ENCODE data around the gene GIMAP5. TPM values are rescaled to one million over a fixed set of nuclear protein-coding genes. Genes with fewer than 3 reads are reported as not detected.

Gene GIMAP5
- total RNA-seq, 2 donors from 2014 or later = 35.9 to 55.0 TPM

DNA sequence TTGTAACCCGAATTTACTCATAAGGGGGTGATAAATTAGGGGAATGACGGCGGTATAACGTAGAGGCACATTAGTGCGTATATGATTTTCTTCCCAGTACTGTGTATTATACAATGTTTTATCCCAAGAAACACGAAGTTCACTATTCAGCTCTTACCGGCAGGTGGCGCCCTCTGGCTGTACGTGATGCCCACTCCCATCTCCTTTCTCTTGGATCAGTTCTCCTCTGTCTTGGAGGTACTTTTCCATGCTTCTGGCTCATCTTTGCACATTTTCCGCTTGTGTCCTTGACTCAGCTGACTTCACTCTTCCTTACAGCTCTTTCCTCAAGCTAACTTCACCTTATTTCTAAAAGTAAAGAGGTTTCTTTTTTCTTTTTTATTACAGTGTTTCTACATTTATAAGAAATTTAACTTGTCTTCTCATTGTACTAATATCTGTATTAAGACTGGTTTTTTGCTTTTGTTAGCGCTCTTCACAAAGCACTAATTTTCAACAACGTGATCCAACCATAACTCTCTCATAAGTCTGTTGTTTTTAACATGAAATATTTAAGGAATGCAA is 41.6 kb downstream of the GIMAP5 start:
- Histone ChIP-seq H3K9me3 (no peaks in the 10 kb centered on the region), H3K27me3 (replicated peaks; ENCODE audit: insufficient read depth) (no peaks in the 10 kb centered on the region), H3K27ac (no peak overlapping the region), H3K4me1 (ENCODE audit: control insufficient read depth in 1 of 2, low read depth in 2 of 2) (no peaks in the 10 kb centered on the region), H3K4me3 (no peak overlapping the region), H3K36me3 (no peaks in the 10 kb centered on the region)
- no peak for DNase-seq (ENCODE audit: low spot score)
- no peak for ATAC-seq (ENCODE audit: insufficient number of reproducible peaks, low FRiP score, low read depth)
- TF ChIP-seq, protein P1, sequence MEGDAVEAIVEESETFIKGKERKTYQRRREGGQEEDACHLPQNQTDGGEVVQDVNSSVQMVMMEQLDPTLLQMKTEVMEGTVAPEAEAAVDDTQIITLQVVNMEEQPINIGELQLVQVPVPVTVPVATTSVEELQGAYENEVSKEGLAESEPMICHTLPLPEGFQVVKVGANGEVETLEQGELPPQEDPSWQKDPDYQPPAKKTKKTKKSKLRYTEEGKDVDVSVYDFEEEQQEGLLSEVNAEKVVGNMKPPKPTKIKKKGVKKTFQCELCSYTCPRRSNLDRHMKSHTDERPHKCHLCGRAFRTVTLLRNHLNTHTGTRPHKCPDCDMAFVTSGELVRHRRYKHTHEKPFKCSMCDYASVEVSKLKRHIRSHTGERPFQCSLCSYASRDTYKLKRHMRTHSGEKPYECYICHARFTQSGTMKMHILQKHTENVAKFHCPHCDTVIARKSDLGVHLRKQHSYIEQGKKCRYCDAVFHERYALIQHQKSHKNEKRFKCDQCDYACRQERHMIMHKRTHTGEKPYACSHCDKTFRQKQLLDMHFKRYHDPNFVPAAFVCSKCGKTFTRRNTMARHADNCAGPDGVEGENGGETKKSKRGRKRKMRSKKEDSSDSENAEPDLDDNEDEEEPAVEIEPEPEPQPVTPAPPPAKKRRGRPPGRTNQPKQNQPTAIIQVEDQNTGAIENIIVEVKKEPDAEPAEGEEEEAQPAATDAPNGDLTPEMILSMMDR (IDR thresholded peaks at IDR 0.05) = peak; percentile 43

GRCh38 chr7:150780292-150780691 is 43.1 kb downstream of the GIMAP5 start:
- Histone ChIP-seq H3K9me3 (no peaks in the 10 kb centered on the region), H3K4me3 (no peak overlapping the region), H3K27ac (no peak overlapping the region), H3K27me3 (replicated peaks; ENCODE audit: insufficient read depth) (no peaks in the 10 kb centered on the region), H3K36me3 (no peaks in the 10 kb centered on the region), H3K4me1 (ENCODE audit: control insufficient read depth in 1 of 2, low read depth in 2 of 2) (no peaks in the 10 kb centered on the region)
- TF ChIP-seq, protein P1 (IDR thresholded peaks at IDR 0.05) = no peak
- no peak for DNase-seq (ENCODE audit: low spot score)
- ATAC-seq (ENCODE audit: insufficient number of reproducible peaks, low FRiP score, low read depth) = no peak

DNA sequence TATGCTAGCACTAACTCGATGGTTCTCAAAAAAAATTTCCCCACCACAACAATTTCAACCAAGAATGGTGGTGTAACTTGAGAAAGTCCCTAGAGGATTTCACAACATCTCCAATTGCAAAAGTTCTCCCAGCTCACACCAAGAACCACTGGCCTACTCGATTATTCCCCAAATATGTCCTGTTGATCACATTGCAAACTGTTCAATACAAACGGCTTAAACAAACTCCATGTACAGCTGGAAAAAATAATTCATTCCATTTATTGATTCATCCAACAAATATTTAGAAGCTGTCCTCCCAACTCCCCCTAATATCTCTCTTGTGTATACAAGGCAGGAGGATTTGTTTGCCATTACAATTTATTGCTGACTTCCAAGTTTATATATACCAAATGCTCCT is 43.9 kb downstream of the GIMAP5 start:
- DNase-seq (ENCODE audit: low spot score) = no peak
- ATAC-seq (ENCODE audit: insufficient number of reproducible peaks, low FRiP score, low read depth) = no peak
- no peak overlapping the region for H3K27ac ChIP-seq
- H3K27me3 ChIP-seq (replicated peaks; ENCODE audit: insufficient read depth) = no peaks in the 10 kb centered on the region
- no peaks in the 10 kb centered on the region for H3K36me3 ChIP-seq
- H3K4me3 ChIP-seq = no peak overlapping the region
- TF ChIP-seq, protein P1 (IDR thresholded peaks at IDR 0.05) = no peak
- H3K4me1 ChIP-seq (ENCODE audit: control insufficient read depth in 1 of 2, low read depth in 2 of 2) = no peaks in the 10 kb centered on the region
- H3K9me3 ChIP-seq = no peaks in the 10 kb centered on the region

DNA sequence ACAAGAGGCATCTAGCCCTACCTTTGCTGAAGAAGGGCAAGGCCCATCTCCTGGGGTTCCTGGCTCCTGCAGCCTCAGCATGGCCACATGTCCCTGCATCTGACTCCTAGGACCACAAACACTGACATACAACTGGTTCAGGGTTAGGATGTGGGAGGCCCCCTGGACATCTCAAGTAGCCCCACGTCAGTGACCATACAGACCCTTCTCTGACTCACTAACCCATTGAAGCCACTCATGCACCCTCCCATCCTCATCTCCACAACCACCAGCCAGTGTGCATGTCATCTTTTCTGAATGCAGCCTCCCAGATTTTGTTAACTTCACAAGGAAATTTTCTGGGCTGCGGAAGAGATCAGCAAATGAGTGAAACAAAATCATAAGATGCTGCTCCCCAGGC is 44.7 kb downstream of the GIMAP5 start:
- Histone ChIP-seq H3K4me1 (ENCODE audit: control insufficient read depth in 1 of 2, low read depth in 2 of 2) (no peaks in the 10 kb centered on the region), H3K27ac (no peak overlapping the region)

GRCh38 chr7:150784120-150784736 is 47.0 kb downstream of the GIMAP5 start:
- Histone ChIP-seq H3K27me3 (replicated peaks; ENCODE audit: insufficient read depth) (no peaks in the 10 kb centered on the region), H3K4me1 (ENCODE audit: control insufficient read depth in 1 of 2, low read depth in 2 of 2) (peaks cover 0 to 4% of the 10 kb centered on the region in 2 donors), H3K36me3 (no peaks in the 10 kb centered on the region), H3K4me3 (no peak overlapping the region), H3K9me3 (no peaks in the 10 kb centered on the region), H3K27ac (no peak overlapping the region)
- TF ChIP-seq, protein P1 (IDR thresholded peaks at IDR 0.05) = no peak
- ATAC-seq (ENCODE audit: insufficient number of reproducible peaks, low FRiP score, low read depth) = no peak
- DNase-seq (ENCODE audit: low spot score) = no peak

More for the DNA sequence above, 44.7 kb downstream of the GIMAP5 start:
- H3K9me3 ChIP-seq = no peaks in the 10 kb centered on the region
- ATAC-seq (ENCODE audit: insufficient number of reproducible peaks, low FRiP score, low read depth) (no peak), DNase-seq (ENCODE audit: low spot score) (no peak)
- TF ChIP-seq, protein P1 (IDR thresholded peaks at IDR 0.05) = no peak
- H3K36me3 ChIP-seq = no peaks in the 10 kb centered on the region
- H3K27me3 ChIP-seq (replicated peaks; ENCODE audit: insufficient read depth) = no peaks in the 10 kb centered on the region
- H3K4me3 ChIP-seq = no peak overlapping the region
